HepG2 (cell line): ENCODE results near the gene VWCE. TPM values are rescaled to one million over a fixed set of nuclear protein-coding genes. Genes with fewer than 3 reads are reported as not detected.

Experiments used
- ATAD3A ChIP-seq: sonication (generic); formaldehyde crosslinking; IDR thresholded peaks from 2 replicates; pipeline ENCODE4 v1.4.0; 2020; ENCODE audit warnings: missing genetic modification reagents
- ATRX ChIP-seq: sonication (generic); formaldehyde crosslinking; IDR thresholded peaks from 2 replicates; pipeline ENCODE4 v1.4.0; 2020; ENCODE audit warnings: missing genetic modification reagents, borderline replicate concordance
- CBFB ChIP-seq: sonication (generic); formaldehyde crosslinking; IDR thresholded peaks from 2 replicates; pipeline ENCODE4 v1.4.0; 2020; ENCODE audit warnings: missing genetic modification reagents
- HMG20B ChIP-seq: conservative IDR thresholded peaks from 2 replicates; pipeline ENCODE4 v1.6.1; 2016; ENCODE audit warnings: missing genetic modification reagents, missing compliant biosample characterization
- NFKBIZ ChIP-seq: IDR thresholded peaks from 2 replicates; pipeline ENCODE4 v1.6.1; 2018; ENCODE audit warnings: missing genetic modification reagents, missing compliant biosample characterization
- POGZ ChIP-seq: sonication (generic); formaldehyde crosslinking; IDR thresholded peaks from 2 replicates; pipeline ENCODE4 v1.4.0; 2020; ENCODE audit warnings: mild to moderate bottlenecking, missing genetic modification reagents
- TARDBP ChIP-seq: sonication (generic); formaldehyde crosslinking; IDR thresholded peaks from 2 replicates; pipeline ENCODE4 v1.8.0; 2022; ENCODE audit warnings: mild to moderate bottlenecking, missing genetic modification reagents
- TCF7 ChIP-seq: sonication (generic); IDR thresholded peaks from 2 replicates; pipeline ENCODE4 v1.6.1; 2016; ENCODE audit warnings: antibody characterized with exemption, low read depth
- U2AF2 ChIP-seq: fragments of 200-400 bp; formaldehyde crosslinking; IDR thresholded peaks from 2 replicates; pipeline ENCODE4 v1.6.1; 2017; ENCODE audit warnings: low read depth, mild to moderate bottlenecking, low read length
- ZEB1 ChIP-seq: IDR thresholded peaks from 2 replicates; pipeline ENCODE4 v1.6.1; 2012; ENCODE audit warnings: mild to moderate bottlenecking, low read depth, inconsistent platforms; ENCODE audit not compliant: insufficient replicate concordance
- ZNF264 ChIP-seq: sonication (generic); formaldehyde crosslinking; IDR thresholded peaks from 2 replicates; pipeline ENCODE4 v1.4.0; 2020; ENCODE audit warnings: missing genetic modification reagents
- ZNF33A ChIP-seq: sonication (generic); formaldehyde crosslinking; IDR thresholded peaks from 2 replicates; pipeline ENCODE4 v1.5.1; 2020; ENCODE audit warnings: missing genetic modification reagents, mild to moderate bottlenecking, moderate library complexity, borderline replicate concordance
- ZNF441 ChIP-seq: sonication (generic); formaldehyde crosslinking; IDR thresholded peaks from 2 replicates; pipeline ENCODE4 v1.7.0; 2021; ENCODE audit warnings: missing genetic modification reagents, borderline replicate concordance
- ZNF484 ChIP-seq: sonication (generic); formaldehyde crosslinking; IDR thresholded peaks from 2 replicates; pipeline ENCODE4 v1.5.1; 2020; ENCODE audit warnings: mild to moderate bottlenecking, low read depth, missing genetic modification reagents, borderline replicate concordance
- ZSCAN12 ChIP-seq: sonication (generic); formaldehyde crosslinking; IDR thresholded peaks from 2 replicates; pipeline ENCODE4 v1.9.0; 2021; ENCODE audit warnings: mild to moderate bottlenecking, missing genetic modification reagents
- polyA plus RNA-seq, 8 experiments: library from polyadenylated mRNA; depleted of rRNA in 3 of 8; stranded (reverse) in 7 of 8; unstranded in 1 of 8; fragments of >200 nt; fragmentation: Illumina TruSeq in 4 of 8; extraction: Trizol in 4 of 8; gene quantifications; 2 replicates each; pipeline versions ENCODE4 v1.2.1 to v1.2.3, GENCODE V29; 2011 to 2016; ENCODE audit warnings: low read depth in 4 of 8, missing spikeins in 1 of 8, mixed read lengths in 1 of 8; ENCODE audit not compliant: insufficient read depth in 1 of 8
- total RNA-seq, 5 experiments: library from RNA; depleted of rRNA; stranded (reverse); fragments of >200 nt; fragmentation: Illumina TruSeq; extraction: Trizol; gene quantifications; 2 replicates each; pipeline ENCODE4 v1.2.3, GENCODE V29; 2016; ENCODE audit warnings: low read depth in 1 of 5
- TF ChIP-seq, protein P1 (sequence below): sonication (generic); formaldehyde crosslinking; IDR thresholded peaks from 2 replicates; pipeline ENCODE4 v1.4.0; 2020; ENCODE audit warnings: missing genetic modification reagents, borderline replicate concordance
- TF ChIP-seq, protein P2 (sequence below): sonication (generic); formaldehyde crosslinking; IDR thresholded peaks from 2 replicates; pipeline ENCODE4 v1.5.1; 2020; ENCODE audit warnings: mild to moderate bottlenecking, missing genetic modification reagents
- TF ChIP-seq, protein P3 (sequence below): sonication (generic); formaldehyde crosslinking; IDR thresholded peaks from 2 replicates; pipeline ENCODE4 v1.5.0; 2020; ENCODE audit warnings: mild to moderate bottlenecking, missing genetic modification reagents, borderline replicate concordance
- TF ChIP-seq, protein P4 (sequence below): sonication (generic); formaldehyde crosslinking; IDR thresholded peaks from 2 replicates; pipeline ENCODE4 v1.5.0; 2020; ENCODE audit warnings: mild to moderate bottlenecking, low read depth, missing genetic modification reagents, borderline replicate concordance

VWCE gene
- total and polyA plus RNA-seq, 2 of the 13 experiments (the other 11 are each of a cell fraction or from before 2014, with no cell fraction given) = 27.6 to 58.3 TPM

DNA sequence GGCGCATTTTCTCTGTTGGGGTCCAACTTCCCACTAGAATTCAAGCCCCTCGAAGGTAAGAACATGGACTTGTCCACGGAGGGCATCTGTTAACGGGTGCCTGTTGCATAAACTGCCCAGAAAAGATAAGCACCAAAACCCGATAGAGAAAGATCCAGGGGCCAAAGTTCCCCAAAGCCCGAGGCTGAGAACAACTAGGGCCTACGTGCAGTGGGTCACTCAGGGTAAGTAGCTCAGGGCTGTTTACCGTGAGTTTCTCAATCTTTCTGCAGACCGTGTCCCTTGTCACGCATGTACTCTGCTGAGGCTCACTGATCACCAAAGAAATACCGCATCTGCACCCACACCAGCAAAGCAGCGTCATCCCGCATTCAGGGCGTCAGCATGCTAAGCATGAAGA lies 29.8 kb downstream of the VWCE start (continued):
- TF ChIP-seq, protein P1, sequence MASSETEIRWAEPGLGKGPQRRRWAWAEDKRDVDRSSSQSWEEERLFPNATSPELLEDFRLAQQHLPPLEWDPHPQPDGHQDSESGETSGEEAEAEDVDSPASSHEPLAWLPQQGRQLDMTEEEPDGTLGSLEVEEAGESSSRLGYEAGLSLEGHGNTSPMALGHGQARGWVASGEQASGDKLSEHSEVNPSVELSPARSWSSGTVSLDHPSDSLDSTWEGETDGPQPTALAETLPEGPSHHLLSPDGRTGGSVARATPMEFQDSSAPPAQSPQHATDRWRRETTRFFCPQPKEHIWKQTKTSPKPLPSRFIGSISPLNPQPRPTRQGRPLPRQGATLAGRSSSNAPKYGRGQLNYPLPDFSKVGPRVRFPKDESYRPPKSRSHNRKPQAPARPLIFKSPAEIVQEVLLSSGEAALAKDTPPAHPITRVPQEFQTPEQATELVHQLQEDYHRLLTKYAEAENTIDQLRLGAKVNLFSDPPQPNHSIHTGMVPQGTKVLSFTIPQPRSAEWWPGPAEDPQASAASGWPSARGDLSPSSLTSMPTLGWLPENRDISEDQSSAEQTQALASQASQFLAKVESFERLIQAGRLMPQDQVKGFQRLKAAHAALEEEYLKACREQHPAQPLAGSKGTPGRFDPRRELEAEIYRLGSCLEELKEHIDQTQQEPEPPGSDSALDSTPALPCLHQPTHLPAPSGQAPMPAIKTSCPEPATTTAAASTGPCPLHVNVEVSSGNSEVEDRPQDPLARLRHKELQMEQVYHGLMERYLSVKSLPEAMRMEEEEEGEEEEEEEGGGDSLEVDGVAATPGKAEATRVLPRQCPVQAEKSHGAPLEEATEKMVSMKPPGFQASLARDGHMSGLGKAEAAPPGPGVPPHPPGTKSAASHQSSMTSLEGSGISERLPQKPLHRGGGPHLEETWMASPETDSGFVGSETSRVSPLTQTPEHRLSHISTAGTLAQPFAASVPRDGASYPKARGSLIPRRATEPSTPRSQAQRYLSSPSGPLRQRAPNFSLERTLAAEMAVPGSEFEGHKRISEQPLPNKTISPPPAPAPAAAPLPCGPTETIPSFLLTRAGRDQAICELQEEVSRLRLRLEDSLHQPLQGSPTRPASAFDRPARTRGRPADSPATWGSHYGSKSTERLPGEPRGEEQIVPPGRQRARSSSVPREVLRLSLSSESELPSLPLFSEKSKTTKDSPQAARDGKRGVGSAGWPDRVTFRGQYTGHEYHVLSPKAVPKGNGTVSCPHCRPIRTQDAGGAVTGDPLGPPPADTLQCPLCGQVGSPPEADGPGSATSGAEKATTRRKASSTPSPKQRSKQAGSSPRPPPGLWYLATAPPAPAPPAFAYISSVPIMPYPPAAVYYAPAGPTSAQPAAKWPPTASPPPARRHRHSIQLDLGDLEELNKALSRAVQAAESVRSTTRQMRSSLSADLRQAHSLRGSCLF = no peak
- TF ChIP-seq ZNF264 (CRISPR knock-in tag) (no peak), NFKBIZ (CRISPR knock-in tag) (no peak), ZNF33A (CRISPR knock-in tag) (no peak), TARDBP (CRISPR knock-in tag) (no peak), ZNF441 (CRISPR knock-in tag) (peak; percentile 71; the same call in 1 of the 2 replicates), TCF7 (no peak), ZNF484 (no peak), HMG20B (CRISPR knock-in tag) (no peak), ATRX (CRISPR knock-in tag) (no peak), U2AF2 (no peak), ATAD3A (CRISPR knock-in tag) (no peak), POGZ (peak; percentile 12; the same call in 1 of the 2 replicates), ZSCAN12 (CRISPR knock-in tag) (no peak), CBFB (CRISPR knock-in tag) (no peak), ZEB1 (no peak)
- TF ChIP-seq, protein P2, sequence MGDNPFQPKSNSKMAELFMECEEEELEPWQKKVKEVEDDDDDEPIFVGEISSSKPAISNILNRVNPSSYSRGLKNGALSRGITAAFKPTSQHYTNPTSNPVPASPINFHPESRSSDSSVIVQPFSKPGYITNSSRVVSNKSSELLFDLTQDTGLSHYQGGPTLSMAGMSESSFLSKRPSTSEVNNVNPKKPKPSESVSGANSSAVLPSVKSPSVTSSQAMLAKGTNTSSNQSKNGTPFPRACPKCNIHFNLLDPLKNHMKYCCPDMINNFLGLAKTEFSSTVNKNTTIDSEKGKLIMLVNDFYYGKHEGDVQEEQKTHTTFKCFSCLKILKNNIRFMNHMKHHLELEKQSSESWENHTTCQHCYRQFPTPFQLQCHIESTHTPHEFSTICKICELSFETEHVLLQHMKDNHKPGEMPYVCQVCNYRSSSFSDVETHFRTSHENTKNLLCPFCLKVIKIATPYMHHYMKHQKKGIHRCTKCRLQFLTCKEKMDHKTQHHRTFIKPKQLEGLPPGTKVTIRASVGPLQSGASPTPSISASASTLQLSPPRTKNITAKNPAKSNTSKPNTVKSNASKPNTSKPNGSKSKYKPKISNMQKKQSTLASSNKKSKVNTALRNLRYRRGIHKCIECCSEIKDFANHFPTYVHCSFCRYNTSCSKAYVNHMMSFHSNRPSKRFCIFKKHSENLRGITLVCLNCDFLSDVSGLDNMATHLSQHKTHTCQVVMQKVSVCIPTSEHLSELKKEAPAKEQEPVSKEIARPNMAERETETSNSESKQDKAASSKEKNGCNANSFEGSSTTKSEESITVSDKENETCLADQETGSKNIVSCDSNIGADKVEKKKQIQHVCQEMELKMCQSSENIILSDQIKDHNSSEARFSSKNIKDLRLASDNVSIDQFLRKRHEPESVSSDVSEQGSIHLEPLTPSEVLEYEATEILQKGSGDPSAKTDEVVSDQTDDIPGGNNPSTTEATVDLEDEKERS (CRISPR knock-in tag) = no peak
- TF ChIP-seq, protein P3, sequence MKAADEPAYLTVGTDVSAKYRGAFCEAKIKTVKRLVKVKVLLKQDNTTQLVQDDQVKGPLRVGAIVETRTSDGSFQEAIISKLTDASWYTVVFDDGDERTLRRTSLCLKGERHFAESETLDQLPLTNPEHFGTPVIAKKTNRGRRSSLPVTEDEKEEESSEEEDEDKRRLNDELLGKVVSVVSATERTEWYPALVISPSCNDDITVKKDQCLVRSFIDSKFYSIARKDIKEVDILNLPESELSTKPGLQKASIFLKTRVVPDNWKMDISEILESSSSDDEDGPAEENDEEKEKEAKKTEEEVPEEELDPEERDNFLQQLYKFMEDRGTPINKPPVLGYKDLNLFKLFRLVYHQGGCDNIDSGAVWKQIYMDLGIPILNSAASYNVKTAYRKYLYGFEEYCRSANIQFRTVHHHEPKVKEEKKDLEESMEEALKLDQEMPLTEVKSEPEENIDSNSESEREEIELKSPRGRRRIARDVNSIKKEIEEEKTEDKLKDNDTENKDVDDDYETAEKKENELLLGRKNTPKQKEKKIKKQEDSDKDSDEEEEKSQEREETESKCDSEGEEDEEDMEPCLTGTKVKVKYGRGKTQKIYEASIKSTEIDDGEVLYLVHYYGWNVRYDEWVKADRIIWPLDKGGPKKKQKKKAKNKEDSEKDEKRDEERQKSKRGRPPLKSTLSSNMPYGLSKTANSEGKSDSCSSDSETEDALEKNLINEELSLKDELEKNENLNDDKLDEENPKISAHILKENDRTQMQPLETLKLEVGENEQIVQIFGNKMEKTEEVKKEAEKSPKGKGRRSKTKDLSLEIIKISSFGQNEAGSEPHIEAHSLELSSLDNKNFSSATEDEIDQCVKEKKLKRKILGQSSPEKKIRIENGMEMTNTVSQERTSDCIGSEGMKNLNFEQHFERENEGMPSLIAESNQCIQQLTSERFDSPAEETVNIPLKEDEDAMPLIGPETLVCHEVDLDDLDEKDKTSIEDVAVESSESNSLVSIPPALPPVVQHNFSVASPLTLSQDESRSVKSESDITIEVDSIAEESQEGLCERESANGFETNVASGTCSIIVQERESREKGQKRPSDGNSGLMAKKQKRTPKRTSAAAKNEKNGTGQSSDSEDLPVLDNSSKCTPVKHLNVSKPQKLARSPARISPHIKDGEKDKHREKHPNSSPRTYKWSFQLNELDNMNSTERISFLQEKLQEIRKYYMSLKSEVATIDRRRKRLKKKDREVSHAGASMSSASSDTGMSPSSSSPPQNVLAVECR (CRISPR knock-in tag) = peak; percentile 43; the same call in 1 of the 2 replicates
- TF ChIP-seq, protein P4, sequence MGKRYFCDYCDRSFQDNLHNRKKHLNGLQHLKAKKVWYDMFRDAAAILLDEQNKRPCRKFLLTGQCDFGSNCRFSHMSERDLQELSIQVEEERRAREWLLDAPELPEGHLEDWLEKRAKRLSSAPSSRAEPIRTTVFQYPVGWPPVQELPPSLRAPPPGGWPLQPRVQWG = no peak
